DOHH2 (cell line): ENCODE results near the gene ACTR1B.
A peak's percentile ranks its signal among the peaks of the same experiment; 100 is the strongest.

Source experiments
- CTCF ChIP-seq: fragments of 200-600 bp; sonication (generic); IDR thresholded peaks from one replicate; pipeline ENCODE4 v1.5.1; 2014; ENCODE audit warnings: antibody characterized with exemption, mild to moderate bottlenecking, low read depth, low read length; ENCODE audit not compliant: poor library complexity, severe bottlenecking
- EZH2phosphoT487 ChIP-seq: fragments of 200-600 bp; sonication (generic); IDR thresholded peaks from 2 replicates; pipeline ENCODE4 v1.6.1; 2017; ENCODE audit warnings: borderline replicate concordance, mild to moderate bottlenecking, antibody characterized with exemption, low read length, moderate library complexity, mixed read lengths

- TF ChIP-seq CTCF (peak; percentile 63), EZH2phosphoT487 (no peak)
These were observed at the start of gene ACTR1B for GRCh38 chr2:97663962-97664635.
